Measurements from ENCODE around the gene MCTP1. TPM values are rescaled to one million over a fixed set of nuclear protein-coding genes. Genes with fewer than 3 reads are reported as not detected.

The MCTP1 gene
- total RNA-seq, 1 experiment from 2014 or later: 25.8 TPM

DNA sequence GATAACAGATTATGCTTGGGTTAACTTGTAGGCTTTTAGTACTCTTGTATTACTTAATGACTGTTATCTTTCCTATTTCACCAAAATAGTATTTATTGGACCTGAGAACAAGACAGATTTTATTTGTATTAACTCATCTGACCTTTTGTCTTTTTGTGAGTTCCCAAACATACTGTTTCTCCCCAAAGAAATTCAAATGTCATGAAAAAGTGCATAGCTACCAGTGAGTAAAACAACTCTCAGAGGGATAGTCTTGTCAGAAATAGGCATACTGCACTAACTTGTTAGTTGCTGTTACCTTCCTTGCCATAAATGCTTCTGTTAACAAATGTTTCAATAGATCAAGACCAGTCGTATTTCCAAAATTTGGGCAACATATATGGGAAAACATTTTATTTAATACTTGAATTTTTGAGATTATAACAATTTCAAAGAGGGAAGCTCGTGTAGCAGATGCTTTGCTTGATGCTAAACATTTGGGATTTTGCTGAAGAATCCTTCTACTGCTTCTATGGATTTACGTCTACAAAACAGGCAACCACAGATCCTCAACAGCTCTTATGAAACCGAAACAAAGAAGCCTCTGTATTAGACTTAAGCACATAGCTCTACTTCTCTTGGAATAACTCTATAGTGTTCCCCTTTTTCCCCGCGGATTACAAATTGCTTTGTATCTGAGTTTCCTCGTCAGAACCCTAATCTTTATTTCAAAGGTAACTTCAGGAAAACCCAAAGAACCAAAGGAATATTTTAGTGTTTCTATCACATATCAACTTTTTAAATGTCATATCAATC, 248.8 kb downstream of the MCTP1 start:
- no peak for TF ChIP-seq EZH2 (IDR thresholded peaks at IDR 0.05; ENCODE audit: borderline replicate concordance, low read depth, low read length, poor library complexity, severe bottlenecking)
- TF ChIP-seq, protein P1, sequence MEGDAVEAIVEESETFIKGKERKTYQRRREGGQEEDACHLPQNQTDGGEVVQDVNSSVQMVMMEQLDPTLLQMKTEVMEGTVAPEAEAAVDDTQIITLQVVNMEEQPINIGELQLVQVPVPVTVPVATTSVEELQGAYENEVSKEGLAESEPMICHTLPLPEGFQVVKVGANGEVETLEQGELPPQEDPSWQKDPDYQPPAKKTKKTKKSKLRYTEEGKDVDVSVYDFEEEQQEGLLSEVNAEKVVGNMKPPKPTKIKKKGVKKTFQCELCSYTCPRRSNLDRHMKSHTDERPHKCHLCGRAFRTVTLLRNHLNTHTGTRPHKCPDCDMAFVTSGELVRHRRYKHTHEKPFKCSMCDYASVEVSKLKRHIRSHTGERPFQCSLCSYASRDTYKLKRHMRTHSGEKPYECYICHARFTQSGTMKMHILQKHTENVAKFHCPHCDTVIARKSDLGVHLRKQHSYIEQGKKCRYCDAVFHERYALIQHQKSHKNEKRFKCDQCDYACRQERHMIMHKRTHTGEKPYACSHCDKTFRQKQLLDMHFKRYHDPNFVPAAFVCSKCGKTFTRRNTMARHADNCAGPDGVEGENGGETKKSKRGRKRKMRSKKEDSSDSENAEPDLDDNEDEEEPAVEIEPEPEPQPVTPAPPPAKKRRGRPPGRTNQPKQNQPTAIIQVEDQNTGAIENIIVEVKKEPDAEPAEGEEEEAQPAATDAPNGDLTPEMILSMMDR (conservative IDR thresholded peaks at IDR 0.05; ENCODE audit: low read depth, low read length): no peak
- H3K36me3 ChIP-seq (ENCODE audit: insufficient read depth, low read length, poor library complexity, severe bottlenecking): no peaks in the 10 kb centered on the region
- no peak overlapping the region for H3K4me3 ChIP-seq (ENCODE audit: low read depth, low read length, poor library complexity, severe bottlenecking)
- no peaks in the 10 kb centered on the region for H3K27me3 ChIP-seq (replicated peaks; ENCODE audit: insufficient read depth, low read depth, low read length, poor library complexity)
- CTCF ChIA-PET: no interaction called here
- POLR2A ChIA-PET (ENCODE audit: low non-redundant PET): no interaction called here
- H3K9me3 ChIP-seq (ENCODE audit: low read depth, low read length, poor library complexity, severe bottlenecking): peaks cover 7% of the 10 kb centered on the region
- no peak for DNase-seq (ENCODE audit: low spot score)
- no peak overlapping the region for H3K27ac ChIP-seq (ENCODE audit: low read depth, low read length, poor library complexity, severe bottlenecking)
- H3K4me1 ChIP-seq (ENCODE audit: insufficient read depth, low read length, poor library complexity, severe bottlenecking): no peaks in the 10 kb centered on the region
- BruUV-seq (replicated peaks): no TSS peak
- intact Hi-C loops (cut with micrococcal nuclease; ENCODE audit: unreplicated experiment): no loop called here

DNA sequence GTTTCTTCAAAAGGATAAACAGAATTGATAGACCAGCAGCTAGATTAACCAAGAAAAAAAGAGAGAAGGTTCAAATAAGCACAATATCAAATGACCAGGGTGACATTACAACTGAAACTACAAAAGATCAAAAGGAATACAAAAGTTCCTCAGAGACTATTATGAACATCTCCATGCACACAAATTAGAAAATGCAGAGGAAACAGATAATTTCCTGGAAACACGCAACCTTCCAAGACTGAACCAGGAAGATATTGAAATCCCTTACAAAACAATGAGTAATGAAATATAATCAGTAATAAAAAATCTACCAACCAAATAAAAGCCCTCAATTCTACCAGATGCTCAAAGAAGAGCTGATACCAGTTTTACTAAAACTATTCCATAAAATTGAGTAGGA, 252.1 kb downstream of the MCTP1 start:
- BruUV-seq (replicated peaks): no TSS peak
- DNase-seq (ENCODE audit: low spot score): no peak
- no peaks in the 10 kb centered on the region for H3K27me3 ChIP-seq (replicated peaks; ENCODE audit: insufficient read depth, low read depth, low read length, poor library complexity)
- intact Hi-C loops (cut with micrococcal nuclease; ENCODE audit: unreplicated experiment): no loop called here
- no peaks in the 10 kb centered on the region for H3K36me3 ChIP-seq (ENCODE audit: insufficient read depth, low read length, poor library complexity, severe bottlenecking)
- peaks cover 7% of the 10 kb centered on the region for H3K9me3 ChIP-seq (ENCODE audit: low read depth, low read length, poor library complexity, severe bottlenecking)
- TF ChIP-seq, protein P1 (conservative IDR thresholded peaks at IDR 0.05; ENCODE audit: low read depth, low read length): no peak
- TF ChIP-seq EZH2 (IDR thresholded peaks at IDR 0.05; ENCODE audit: borderline replicate concordance, low read depth, low read length, poor library complexity, severe bottlenecking): no peak
- ChIA-PET CTCF (no interaction called here), POLR2A (ENCODE audit: low non-redundant PET) (no interaction called here)
- H3K27ac ChIP-seq (ENCODE audit: low read depth, low read length, poor library complexity, severe bottlenecking): no peak overlapping the region
- H3K4me1 ChIP-seq (ENCODE audit: insufficient read depth, low read length, poor library complexity, severe bottlenecking): no peaks in the 10 kb centered on the region
- no peak overlapping the region for H3K4me3 ChIP-seq (ENCODE audit: low read depth, low read length, poor library complexity, severe bottlenecking)

- Histone ChIP-seq H3K4me1 (ENCODE audit: insufficient read depth, low read length, poor library complexity, severe bottlenecking) (no peaks in the 10 kb centered on the region), H3K9me3 (ENCODE audit: low read depth, low read length, poor library complexity, severe bottlenecking) (peaks cover 7% of the 10 kb centered on the region), H3K27me3 (replicated peaks; ENCODE audit: insufficient read depth, low read depth, low read length, poor library complexity) (no peaks in the 10 kb centered on the region), H3K36me3 (ENCODE audit: insufficient read depth, low read length, poor library complexity, severe bottlenecking) (no peaks in the 10 kb centered on the region), H3K27ac (ENCODE audit: low read depth, low read length, poor library complexity, severe bottlenecking) (no peak overlapping the region), H3K4me3 (ENCODE audit: low read depth, low read length, poor library complexity, severe bottlenecking) (no peak overlapping the region)
- BruUV-seq (replicated peaks): no TSS peak
- TF ChIP-seq EZH2 (IDR thresholded peaks at IDR 0.05; ENCODE audit: borderline replicate concordance, low read depth, low read length, poor library complexity, severe bottlenecking): no peak
- TF ChIP-seq, protein P1 (conservative IDR thresholded peaks at IDR 0.05; ENCODE audit: low read depth, low read length): no peak
- DNase-seq (ENCODE audit: low spot score): no peak
- ChIA-PET CTCF (no interaction called here), POLR2A (ENCODE audit: low non-redundant PET) (no interaction called here)
- intact Hi-C loops (cut with micrococcal nuclease; ENCODE audit: unreplicated experiment): no loop called here
These were observed 255.1 kb downstream of the MCTP1 start for GRCh38 chr5:95029569-95030366.
